GM12878 (cell line): Measurements from ENCODE around the gene COIL. TPM values are rescaled to one million over a fixed set of nuclear protein-coding genes. Genes with fewer than 3 reads are reported as not detected.

Source experiments
- ATAC-seq: fragments of 200-7000 bp; cut with Tn5 transposase; 3 replicates; pipeline ENCODE4 v1.9.1; 2020; ENCODE audit warnings: mild to moderate bottlenecking, moderate library complexity
- BruUV-seq: library from RNA; stranded (reverse); fragments of 400-500 nt; replicated peaks from 2 replicates; lab custom pipeline; 2021; lab: Mats Ljungman, UMichigan
- CTCF ChIA-PET: fragments of 300-600 bp; sonication (Branson Sonifier 250); formaldehyde crosslinking; extraction: SDS; loops from one replicate; lab custom pipeline; 2021; ENCODE audit warnings: inconsistent platforms; lab: Yijun Ruan, JAX
- POLR2A ChIA-PET: fragments of 350-600 bp; formaldehyde crosslinking; extraction: SDS; loops from one replicate; lab custom pipeline; 2021; ENCODE audit warnings: inconsistent platforms; lab: Charles Lee
- RAD21 ChIA-PET: fragments of 300-600 bp; sonication (Branson Sonifier 250); formaldehyde crosslinking; loops from one replicate; lab custom pipeline; 2023; ENCODE audit warnings: antibody characterized with exemption; ENCODE audit not compliant: unreplicated experiment; lab: Charles Lee
- SMC1A ChIA-PET: fragments of 300-600 bp; sonication (Branson Sonifier 250); formaldehyde crosslinking; loops from one replicate; lab custom pipeline; 2023; ENCODE audit not compliant: unreplicated experiment, uncharacterized antibody; lab: Charles Lee
- DNase-seq: peaks from one replicate; pipeline ENCODE4 v3.0.0-alpha.2; 2011; ENCODE audit warnings: low read depth, low spot score
- FAIRE-seq: peaks from 3 replicates; lab custom pipeline; 2011; peaks lifted over from hg19 to GRCh38; lab: Jason Lieb, UNC
- H2AFZ ChIP-seq: 2 replicates; pipeline ENCODE4 v1.6.0; 2011; ENCODE audit warnings: low read depth, low read length, control low read depth; ENCODE audit not compliant: control insufficient read depth
- H3K27ac ChIP-seq: 2 replicates; pipeline ENCODE4 v1.5.1; 2011; ENCODE audit warnings: control low read depth; ENCODE audit not compliant: control insufficient read depth, insufficient read depth
- H3K27me3 ChIP-seq, 2 experiments: replicated peaks in 1 of 2; 2 replicates each; pipeline versions ENCODE4 v1.6.0 to v1.6.1; 2011; ENCODE audit warnings: low read length in 1 of 2; ENCODE audit not compliant: control insufficient read depth in 2 of 2, insufficient read depth in 2 of 2
- H3K36me3 ChIP-seq, 2 experiments: 2 replicates each; pipeline ENCODE4 v1.5.1; 2011; ENCODE audit warnings: low read length in 1 of 2; ENCODE audit not compliant: control insufficient read depth in 2 of 2, insufficient read depth in 2 of 2
- H3K4me1 ChIP-seq: 2 replicates; pipeline ENCODE4 v1.6.1; 2011; ENCODE audit warnings: mild to moderate bottlenecking, low read length, moderate library complexity, mixed read lengths; ENCODE audit not compliant: control insufficient read depth, insufficient read depth
- H3K4me2 ChIP-seq: 2 replicates; pipeline ENCODE4 v1.6.0; 2011; ENCODE audit warnings: control low read depth; ENCODE audit not compliant: control insufficient read depth, insufficient read depth
- H3K4me3 ChIP-seq: fragments of 200-600 bp; sonication (generic); 2 replicates; pipeline ENCODE4 v1.5.1; 2016
- H3K79me2 ChIP-seq: 2 replicates; pipeline ENCODE4 v1.6.0; 2011; ENCODE audit warnings: low read length; ENCODE audit not compliant: control insufficient read depth, insufficient read depth
- H3K9ac ChIP-seq: 2 replicates; pipeline ENCODE4 v1.8.0; 2011; ENCODE audit warnings: low read length, control low read depth, mixed read lengths; ENCODE audit not compliant: control insufficient read depth, insufficient read depth
- H3K9me3 ChIP-seq: replicated peaks from 3 replicates; pipeline ENCODE4 v1.5.1; 2011; ENCODE audit warnings: mild to moderate bottlenecking, low read length; ENCODE audit not compliant: control insufficient read depth, insufficient read depth
- H4K20me1 ChIP-seq: 2 replicates; pipeline ENCODE4 v1.6.0; 2011; ENCODE audit not compliant: control insufficient read depth, insufficient read depth
- EP300 ChIP-seq, 2 experiments: fragments of 150-350 bp in 1 of 2; IDR thresholded peaks; 2 replicates each; pipeline ENCODE4 v1.6.1; 2011 to 2012; ENCODE audit warnings: low read depth in 2 of 2, low read length in 2 of 2, borderline replicate concordance in 1 of 2, improper control_type of control experiment in 1 of 2, inconsistent platforms in 1 of 2; ENCODE audit not compliant: control insufficient read depth in 1 of 2
- FOS ChIP-seq: IDR thresholded peaks from 3 replicates; pipeline ENCODE4 v1.6.1; 2011; ENCODE audit warnings: borderline replicate concordance; ENCODE audit not compliant: insufficient read length; ENCODE audit errors: extremely low read depth
- NR2C1 ChIP-seq: fragments of 450-650 bp; IDR thresholded peaks from 2 replicates; pipeline ENCODE4 v1.6.1; 2017; ENCODE audit warnings: antibody characterized with exemption, mild to moderate bottlenecking, moderate library complexity
- PML ChIP-seq: IDR thresholded peaks from 2 replicates; pipeline ENCODE4 v1.6.1; 2012; ENCODE audit warnings: low read length, inconsistent platforms
- SIX5 ChIP-seq: IDR thresholded peaks from 2 replicates; pipeline ENCODE4 v1.6.1; 2011; ENCODE audit warnings: mild to moderate bottlenecking, low read depth, low read length, moderate library complexity; ENCODE audit not compliant: severe bottlenecking
- WGBS: methylation state at CpG from one replicate; pipeline ENCODE4 v1.1.6; 2016; ENCODE audit warnings: low lambda C conversion rate; ENCODE audit not compliant: insufficient replicate concordance, insufficient coverage; ENCODE audit errors: missing lambda C conversion rate; 5-methylcytosine and 5-hydroxymethylcytosine counted together
- in situ Hi-C: fragments of 300-500 bp; cut with MboI; formaldehyde crosslinking; loops from 9 replicates; pipeline ENCODE4 v1.14.3; 2018; ENCODE audit warnings: mixed read lengths
- intact Hi-C: fragments of 100-400 bp; cut with micrococcal nuclease; formaldehyde crosslinking; loops from one replicate; pipeline ENCODE4 v1.14.2; 2022; ENCODE audit not compliant: unreplicated experiment
- microRNA counts: library from miRNA; unstranded; fragments of <30 nt; microRNA quantifications from one replicate; lab custom pipeline; 2016
- polyA plus RNA-seq, 11 experiments: library from polyadenylated mRNA; depleted of rRNA in 4 of 11; unstranded in 6 of 11; stranded (reverse) in 5 of 11; fragments of >200 nt; fragmentation: Nextera tagmentation in 4 of 11; fragmentation: Illumina TruSeq in 1 of 11; extraction: Ambion mirVana in 4 of 11; extraction: Trizol in 1 of 11; gene quantifications; 1 replicate in 1 of 11; 2 replicates in 10 of 11; pipeline versions ENCODE4 v1.2.1 to v1.2.3, GENCODE V29; 2011 to 2016; ENCODE audit warnings: inconsistent platforms in 2 of 11, missing spikeins in 2 of 11, low read depth in 1 of 11
- total RNA-seq, 4 experiments: library from RNA; depleted of rRNA in 3 of 4; stranded (reverse); fragments of >200 nt in 3 of 4; fragmentation: Illumina TruSeq in 1 of 4; extraction: Trizol in 1 of 4; gene quantifications; 2 replicates each; pipeline versions ENCODE4 v1.2.1 to v1.2.3, GENCODE V29; 2013 to 2021
- TF ChIP-seq, protein P1 (sequence below): fragments of 450-650 bp; conservative IDR thresholded peaks from 2 replicates; pipeline ENCODE4 v1.6.1; 2017; ENCODE audit warnings: mild to moderate bottlenecking, moderate library complexity

COIL gene
- total and polyA plus RNA-seq, 10 of the 15 experiments (the other 5 are each of a cell fraction or from before 2014, with no cell fraction given): 13.7 to 24.3 (median 17.4) TPM

DNA sequence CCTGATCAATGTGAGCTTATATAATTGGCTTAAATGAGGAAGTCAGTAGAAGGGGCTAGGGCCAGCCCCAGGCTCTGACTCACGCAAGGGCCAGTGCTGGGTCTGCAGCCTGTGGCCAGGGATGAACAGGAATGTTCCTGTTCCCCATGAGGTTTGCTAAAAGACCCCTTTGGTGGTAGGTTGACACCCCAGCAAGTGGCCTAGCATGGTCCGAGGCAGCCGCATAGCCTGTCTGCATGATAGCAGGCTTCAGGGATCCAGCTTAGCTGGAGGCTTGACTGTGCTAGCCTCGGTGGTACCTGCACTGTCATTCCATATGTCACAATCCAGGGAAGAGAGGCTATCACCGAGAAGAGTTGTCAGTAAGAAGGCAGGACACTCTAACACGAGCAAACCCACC, 70.5 kb downstream of the COIL start:
- Histone ChIP-seq H3K27ac (no peak overlapping the region), H3K4me3 (no peak overlapping the region), H3K9me3 (peaks cover 22% of the 10 kb centered on the region; the same call in 2 of the 3 replicates), H2AFZ (no peak overlapping the region), H3K79me2 (no peaks in the 10 kb centered on the region; the same call in 1 of the 2 replicates), H4K20me1 (no peaks in the 10 kb centered on the region; the same call in 1 of the 2 replicates), H3K27me3 (no peaks in the 10 kb centered on the region), H3K4me1 (peaks cover 6% of the 10 kb centered on the region), H3K36me3 (peaks cover 47 to 62% of the 10 kb centered on the region in 2 experiments), H3K4me2 (no peak overlapping the region)
- 98% methylated on average over 6 of the region's 6 CpGs for WGBS
- ChIA-PET POLR2A (interaction anchor here (1.6 kb wide), 1 partner anchor 9 kb away, joined by 3 read pairs; no protein-coding TSS in a partner anchor), SMC1A (interaction anchor here (1.2 to 1.3 kb wide), 2 partner anchors 13 to 41 kb away, joined by 3 to 4 read pairs; no protein-coding TSS in a partner anchor), CTCF (interaction anchor here (0.8 to 1.4 kb wide), 2 partner anchors 10 to 20 kb away, joined by 3 to 4 read pairs; no protein-coding TSS in a partner anchor)
- FAIRE-seq (no peak), ATAC-seq (no peak)
- in situ Hi-C loops: no loop called here
- intact Hi-C loops: no loop called here
- TF ChIP-seq, protein P1, sequence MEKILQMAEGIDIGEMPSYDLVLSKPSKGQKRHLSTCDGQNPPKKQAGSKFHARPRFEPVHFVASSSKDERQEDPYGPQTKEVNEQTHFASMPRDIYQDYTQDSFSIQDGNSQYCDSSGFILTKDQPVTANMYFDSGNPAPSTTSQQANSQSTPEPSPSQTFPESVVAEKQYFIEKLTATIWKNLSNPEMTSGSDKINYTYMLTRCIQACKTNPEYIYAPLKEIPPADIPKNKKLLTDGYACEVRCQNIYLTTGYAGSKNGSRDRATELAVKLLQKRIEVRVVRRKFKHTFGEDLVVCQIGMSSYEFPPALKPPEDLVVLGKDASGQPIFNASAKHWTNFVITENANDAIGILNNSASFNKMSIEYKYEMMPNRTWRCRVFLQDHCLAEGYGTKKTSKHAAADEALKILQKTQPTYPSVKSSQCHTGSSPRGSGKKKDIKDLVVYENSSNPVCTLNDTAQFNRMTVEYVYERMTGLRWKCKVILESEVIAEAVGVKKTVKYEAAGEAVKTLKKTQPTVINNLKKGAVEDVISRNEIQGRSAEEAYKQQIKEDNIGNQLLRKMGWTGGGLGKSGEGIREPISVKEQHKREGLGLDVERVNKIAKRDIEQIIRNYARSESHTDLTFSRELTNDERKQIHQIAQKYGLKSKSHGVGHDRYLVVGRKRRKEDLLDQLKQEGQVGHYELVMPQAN: no peak
- TF ChIP-seq FOS (no peak), EP300 (IDR thresholded peaks at IDR 0.05; ENCODE audit: borderline replicate concordance in 1 of 2, control insufficient read depth in 1 of 2, low read depth in 2 of 2, low read length in 2 of 2) (no peak), NR2C1 (no peak), SIX5 (no peak), PML (no peak)
- TF ChIP-seq, all 136 proteins: peak for 0
- H3K9ac ChIP-seq: no peak overlapping the region
- RAD21 ChIA-PET: no interaction called here
- no peak for DNase-seq
- BruUV-seq: no TSS peak

MicroRNAs encoded within 50 kb of the gene (microRNA counts, 767-probe panel; counts per million panel counts)
- microRNA hsa-miR-3614-5p (lab: Ali Mortazavi, UCI): 55.3 counts per million

Other genes starting within 250 kb of the COIL start
- 1.0 and 1.8 TPM in 2 replicates for gene C17orf67, start 127.1 kb downstream of the COIL start, total RNA-seq (2014; rRNA removed)
- 0.94 and 0.97 TPM in 2 replicates for gene C17orf67, start 127.1 kb downstream of the COIL start, total RNA-seq (2014; rRNA removed; fragmentation: Illumina TruSeq; extraction: Trizol)
- 2.6 and 3.3 TPM in 2 replicates for gene C17orf67, start 127.1 kb downstream of the COIL start, total RNA-seq (2021)
- 0.42 and 0.61 TPM in 2 replicates for gene C17orf67, start 127.1 kb downstream of the COIL start, polyA plus RNA-seq (2011; rRNA removed)
- 0.34 and 0.86 TPM in 2 replicates for gene C17orf67, start 127.1 kb downstream of the COIL start, polyA plus RNA-seq (2014; fragmentation: Illumina TruSeq; extraction: Trizol)
- under 1 TPM; 0.24 to 0.79 TPM for gene C17orf67, start 127.1 kb downstream of the COIL start, polyA plus RNA-seq (2014; fragmentation: Nextera tagmentation; extraction: Ambion mirVana)
- gene C17orf67, start 127.1 kb downstream of the COIL start, polyA plus RNA-seq (2014; rRNA removed): 1.4 and 1.9 TPM in 2 replicates
- gene C17orf67, start 127.1 kb downstream of the COIL start, polyA plus RNA-seq (2016; fragmentation: Nextera tagmentation; extraction: Ambion mirVana): 1 to 10 TPM in 1 of 2 experiments, under 1 TPM in 1; 0.84 to 2.1 TPM
- gene DGKE, start 126.9 kb downstream of the COIL start, total RNA-seq (2014; rRNA removed): 10.6 and 14.5 TPM in 2 replicates
- 12.7 and 14.9 TPM in 2 replicates for gene DGKE, start 126.9 kb downstream of the COIL start, total RNA-seq (2014; rRNA removed; fragmentation: Illumina TruSeq; extraction: Trizol)
- 14.9 and 18.0 TPM in 2 replicates for gene DGKE, start 126.9 kb downstream of the COIL start, total RNA-seq (2021)
- 11.7 and 18.4 TPM in 2 replicates for gene DGKE, start 126.9 kb downstream of the COIL start, polyA plus RNA-seq (2011; rRNA removed)
- gene DGKE, start 126.9 kb downstream of the COIL start, polyA plus RNA-seq (2014; fragmentation: Illumina TruSeq; extraction: Trizol): 15.5 and 15.9 TPM in 2 replicates
- 1 to 10 TPM; 2.8 to 4.1 TPM for gene DGKE, start 126.9 kb downstream of the COIL start, polyA plus RNA-seq (2014; fragmentation: Nextera tagmentation; extraction: Ambion mirVana)
- gene DGKE, start 126.9 kb downstream of the COIL start, polyA plus RNA-seq (2014; rRNA removed): 7.0 and 8.5 TPM in 2 replicates
- gene DGKE, start 126.9 kb downstream of the COIL start, polyA plus RNA-seq (2016; fragmentation: Nextera tagmentation; extraction: Ambion mirVana): 10 to 100 TPM; 11.6 to 12.6 TPM
- 47.3 and 57.2 TPM in 2 replicates for gene TRIM25, start 47.0 kb downstream of the COIL start, total RNA-seq (2014; rRNA removed)
- 45.1 and 45.5 TPM in 2 replicates for gene TRIM25, start 47.0 kb downstream of the COIL start, total RNA-seq (2014; rRNA removed; fragmentation: Illumina TruSeq; extraction: Trizol)
- 93.6 and 96.1 TPM in 2 replicates for gene TRIM25, start 47.0 kb downstream of the COIL start, total RNA-seq (2021)
- gene TRIM25, start 47.0 kb downstream of the COIL start, polyA plus RNA-seq (2011; rRNA removed): 123 and 138 TPM in 2 replicates
- gene TRIM25, start 47.0 kb downstream of the COIL start, polyA plus RNA-seq (2014; fragmentation: Illumina TruSeq; extraction: Trizol): 93.2 and 95.5 TPM in 2 replicates
- 10 to 100 TPM; 10.5 to 15.9 TPM for gene TRIM25, start 47.0 kb downstream of the COIL start, polyA plus RNA-seq (2014; fragmentation: Nextera tagmentation; extraction: Ambion mirVana)
- gene TRIM25, start 47.0 kb downstream of the COIL start, polyA plus RNA-seq (2014; rRNA removed): 58.6 and 59.7 TPM in 2 replicates
- gene TRIM25, start 47.0 kb downstream of the COIL start, polyA plus RNA-seq (2016; fragmentation: Nextera tagmentation; extraction: Ambion mirVana): 10 to 100 TPM; 32.7 to 40.7 TPM
- 37.7 and 39.5 TPM in 2 replicates for gene SCPEP1, start 17.1 kb upstream of the COIL start, total RNA-seq (2014; rRNA removed)
- 34.1 and 38.3 TPM in 2 replicates for gene SCPEP1, start 17.1 kb upstream of the COIL start, total RNA-seq (2014; rRNA removed; fragmentation: Illumina TruSeq; extraction: Trizol)
- 37.4 and 39.6 TPM in 2 replicates for gene SCPEP1, start 17.1 kb upstream of the COIL start, total RNA-seq (2021)
- 34.1 and 42.5 TPM in 2 replicates for gene SCPEP1, start 17.1 kb upstream of the COIL start, polyA plus RNA-seq (2011; rRNA removed)
- 36.9 and 45.2 TPM in 2 replicates for gene SCPEP1, start 17.1 kb upstream of the COIL start, polyA plus RNA-seq (2014; fragmentation: Illumina TruSeq; extraction: Trizol)
- 10 to 100 TPM; 57.7 to 80.2 TPM for gene SCPEP1, start 17.1 kb upstream of the COIL start, polyA plus RNA-seq (2014; fragmentation: Nextera tagmentation; extraction: Ambion mirVana)
- 29.2 and 31.2 TPM in 2 replicates for gene SCPEP1, start 17.1 kb upstream of the COIL start, polyA plus RNA-seq (2014; rRNA removed)
- gene SCPEP1, start 17.1 kb upstream of the COIL start, polyA plus RNA-seq (2016; fragmentation: Nextera tagmentation; extraction: Ambion mirVana): 10 to 100 TPM; 41.8 to 50.8 TPM
- 40.7 and 50.5 TPM in 2 replicates for gene AKAP1, start 124.2 kb upstream of the COIL start, total RNA-seq (2014; rRNA removed)
- 29.5 and 36.8 TPM in 2 replicates for gene AKAP1, start 124.2 kb upstream of the COIL start, total RNA-seq (2014; rRNA removed; fragmentation: Illumina TruSeq; extraction: Trizol)
- gene AKAP1, start 124.2 kb upstream of the COIL start, total RNA-seq (2021): 39.9 and 45.9 TPM in 2 replicates
- 15.6 and 39.2 TPM in 2 replicates for gene AKAP1, start 124.2 kb upstream of the COIL start, polyA plus RNA-seq (2011; rRNA removed)
- 30.9 and 48.4 TPM in 2 replicates for gene AKAP1, start 124.2 kb upstream of the COIL start, polyA plus RNA-seq (2014; fragmentation: Illumina TruSeq; extraction: Trizol)
- gene AKAP1, start 124.2 kb upstream of the COIL start, polyA plus RNA-seq (2014; fragmentation: Nextera tagmentation; extraction: Ambion mirVana): 10 to 100 TPM; 11.9 to 15.2 TPM
- gene AKAP1, start 124.2 kb upstream of the COIL start, polyA plus RNA-seq (2014; rRNA removed): 34.4 and 58.8 TPM in 2 replicates
- 10 to 100 TPM; 37.1 to 40.9 TPM for gene AKAP1, start 124.2 kb upstream of the COIL start, polyA plus RNA-seq (2016; fragmentation: Nextera tagmentation; extraction: Ambion mirVana)